Cardiac fibroblast (primary cell): ENCODE results near the gene SLC4A8.

ENCODE experiments used
- DNase-seq, 2 donors: peaks; one replicate each; pipeline versions ENCODE4 v3.0.0 to v3.0.0-alpha.2; 2010; ENCODE audit warnings: low read depth in 2 of 2
- H3K4me3 ChIP-seq, 2 donors: replicated peaks in 1 of 2; 1 replicate in 1 of 2; 2 replicates in 1 of 2; pipeline ENCODE4 v1.5.1; 2011; ENCODE audit warnings: low read depth in 2 of 2, low read length in 2 of 2, mild to moderate bottlenecking in 2 of 2, moderate library complexity in 1 of 2
- CTCF ChIP-seq: IDR thresholded peaks from one replicate; pipeline ENCODE4 v1.5.1; 2011; ENCODE audit warnings: low read depth, mild to moderate bottlenecking, low read length, inconsistent platforms

Gene SLC4A8

DNA sequence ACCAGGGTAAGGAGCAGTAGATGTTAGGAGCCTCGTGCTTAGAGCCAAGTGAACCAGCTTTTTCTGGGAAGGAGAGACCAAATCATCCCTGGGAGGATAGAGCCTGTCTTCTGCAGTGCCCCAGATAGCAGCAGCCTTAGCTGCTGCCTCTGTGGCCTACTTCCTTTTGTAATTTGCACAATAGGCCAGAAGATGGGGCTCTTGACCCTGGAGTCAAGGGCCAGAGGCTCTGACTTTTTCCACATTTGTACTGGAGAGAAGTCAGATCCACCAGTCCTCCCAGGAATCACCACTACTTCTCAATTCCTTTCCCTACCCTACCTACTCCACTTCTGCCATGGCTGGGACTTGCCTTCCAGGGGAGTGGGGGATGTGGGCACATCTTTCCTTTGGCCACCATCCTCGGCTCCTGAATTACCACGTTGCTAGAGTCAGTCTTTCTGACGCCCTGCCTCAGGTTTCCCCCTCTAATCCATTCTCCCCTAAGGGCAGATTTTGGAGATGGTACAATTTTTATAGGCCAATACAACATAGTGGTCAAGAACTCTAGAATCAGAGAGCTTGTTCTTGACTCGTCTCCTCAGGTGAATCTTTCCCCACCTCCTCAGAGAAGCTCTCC lies 3.3 kb upstream of the SLC4A8 start:
- DNase-seq: peak; percentile 82
- TF ChIP-seq CTCF: peak; percentile 65
- no peak overlapping the region for H3K4me3 ChIP-seq

DNA sequence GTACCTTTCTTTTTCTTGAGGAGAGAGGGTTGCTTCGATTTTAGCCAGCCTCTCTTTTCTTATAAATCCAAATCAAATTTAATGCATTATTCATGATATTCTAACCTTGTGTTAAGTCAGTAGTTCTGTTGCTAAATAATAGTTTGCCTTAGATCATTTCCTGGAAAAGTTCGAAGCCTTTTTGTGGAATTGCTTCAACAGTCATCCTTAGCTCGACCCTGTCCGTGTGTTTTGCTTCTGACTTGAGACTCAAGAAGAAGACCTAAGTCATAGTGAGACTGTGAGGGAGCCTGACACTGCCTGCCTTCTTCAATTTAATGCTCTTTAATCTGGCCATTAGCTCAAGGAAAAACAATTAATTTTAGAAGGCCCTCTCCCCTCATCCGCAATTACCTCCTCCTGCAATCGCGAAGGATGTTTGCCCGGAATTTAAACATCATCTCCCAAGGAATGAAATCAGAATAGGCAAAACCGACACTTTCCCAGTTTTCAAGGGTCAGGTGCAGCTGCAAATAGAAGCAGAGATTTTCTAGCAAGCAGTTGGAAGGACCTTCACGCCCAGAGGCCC lies 453 bp upstream of the SLC4A8 start:
- no peak for TF ChIP-seq CTCF
- no peak for DNase-seq
- H3K4me3 ChIP-seq: no peak overlapping the region

DNA sequence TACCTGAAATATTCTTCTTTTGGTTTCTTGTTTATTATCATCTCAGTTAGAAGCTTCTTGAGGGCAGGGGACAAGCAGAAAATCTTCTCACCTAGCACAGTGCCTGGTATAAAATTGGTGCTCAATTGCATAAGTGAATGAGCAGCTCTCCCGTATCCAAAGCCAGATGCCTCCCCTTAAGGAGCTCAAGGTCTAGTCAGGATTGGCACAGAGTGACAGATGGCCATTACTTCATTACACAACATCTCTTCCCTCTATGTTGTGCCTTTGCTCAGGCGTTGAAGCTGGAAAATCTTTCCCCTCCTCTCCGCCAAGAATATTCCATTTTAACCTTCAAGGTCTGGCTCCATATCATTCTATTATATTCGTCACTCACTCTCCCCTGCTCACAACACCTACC lies 3.6 kb downstream of the SLC4A8 start:
- no peak for DNase-seq
- no peak overlapping the region for H3K4me3 ChIP-seq
- no peak for TF ChIP-seq CTCF

GRCh38 chr12:51429700-51430099 lies 5.1 kb downstream of the SLC4A8 start:
- no peak for TF ChIP-seq CTCF
- no peak overlapping the region for H3K4me3 ChIP-seq
- no peak for DNase-seq

DNA sequence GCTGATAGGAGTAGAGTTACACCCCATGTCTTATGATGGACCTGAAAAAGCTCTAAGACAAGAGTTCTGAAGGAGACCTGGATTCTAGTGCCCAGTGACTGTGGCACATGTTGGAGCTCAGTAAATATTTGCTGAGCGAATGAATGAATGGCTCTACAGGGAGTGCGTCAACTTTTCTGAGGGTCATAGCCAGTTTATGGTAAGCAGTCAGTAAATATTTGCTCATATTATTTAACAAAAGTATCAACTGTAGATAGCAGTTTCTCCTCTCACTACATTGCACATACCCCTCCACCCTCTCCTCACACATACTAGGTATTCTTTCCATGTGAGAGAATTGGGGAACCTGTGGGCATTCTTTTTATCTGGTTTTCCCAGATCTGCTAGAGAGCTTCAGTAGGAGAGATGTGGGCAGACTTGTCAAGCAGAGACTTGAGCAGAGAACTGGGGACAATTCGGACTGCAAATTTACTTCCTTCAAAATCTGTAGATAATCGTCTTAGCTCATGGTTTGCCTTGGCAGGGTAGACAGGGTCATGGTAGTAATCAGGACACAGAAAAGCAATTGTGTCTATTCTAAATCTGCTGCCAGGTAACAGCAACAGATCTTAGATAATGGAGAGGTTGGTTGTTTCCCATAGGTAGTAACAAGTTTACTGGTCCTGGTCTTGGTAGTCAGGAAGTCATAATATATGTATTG lies 5.7 kb downstream of the SLC4A8 start:
- TF ChIP-seq CTCF: no peak
- no peak for DNase-seq
- H3K4me3 ChIP-seq: no peak overlapping the region

DNA sequence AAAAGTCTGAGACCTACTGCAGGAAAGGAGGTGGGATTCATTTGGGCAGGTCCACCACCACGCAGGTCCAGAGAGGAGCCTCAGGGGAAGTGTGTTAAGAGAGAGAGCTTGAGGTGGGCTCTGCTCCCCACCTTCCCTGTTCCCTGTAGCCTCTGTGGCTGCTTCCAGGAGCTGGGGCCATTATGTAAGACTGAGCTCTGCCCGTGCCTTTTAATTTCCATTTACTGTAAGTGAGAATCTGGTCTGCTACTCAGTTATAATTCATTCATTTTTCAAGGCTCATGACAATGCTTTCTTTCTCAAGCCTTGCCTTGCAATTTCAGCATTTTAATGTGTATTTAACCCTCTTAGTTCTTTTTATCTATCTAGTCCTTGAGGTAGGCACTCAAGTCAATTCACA lies 8.3 kb downstream of the SLC4A8 start:
- H3K4me3 ChIP-seq: no peak overlapping the region
- no peak for TF ChIP-seq CTCF
- DNase-seq: no peak

DNA sequence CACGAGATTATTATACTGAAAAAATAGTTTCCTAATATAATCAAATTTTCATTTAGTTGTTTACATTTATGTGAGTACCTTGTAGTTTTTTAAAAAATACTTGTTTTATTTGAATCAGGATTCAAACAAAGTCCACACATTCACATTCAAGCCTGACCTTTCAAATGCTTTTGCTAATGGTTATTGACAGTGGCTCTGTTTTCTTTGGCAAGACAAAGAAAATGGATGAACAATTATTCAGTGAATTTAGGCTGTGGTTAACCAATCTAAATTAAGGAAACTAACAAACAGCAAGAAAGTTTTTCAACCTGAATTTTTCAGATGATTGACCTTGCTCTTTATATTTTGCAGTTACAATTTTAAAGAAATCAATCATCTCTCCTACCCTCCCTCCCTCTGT lies 9.7 kb downstream of the SLC4A8 start:
- no peak for TF ChIP-seq CTCF
- no peak overlapping the region for H3K4me3 ChIP-seq
- DNase-seq: no peak
